Right renal pelvis (tissue), 4 donors: Measurements from ENCODE around the gene PPP3R1. TPM values are rescaled to one million over a fixed set of nuclear protein-coding genes. Genes with fewer than 3 reads are reported as not detected.

Experiments used
- DNase-seq, 4 donors: peaks; one replicate each; pipeline ENCODE4 v3.0.0-alpha.2; 2013; ENCODE audit warnings: low read depth in 4 of 4, low spot score in 3 of 4, missing footprints in 1 of 4
- polyA plus RNA-seq, 4 donors: library from polyadenylated mRNA; unstranded; fragments of 120-200 nt; gene quantifications; one replicate each; pipeline ENCODE4 v1.2.1, GENCODE V29; 2013; ENCODE audit not compliant: insufficient read length in 4 of 4

The PPP3R1 gene
- polyA plus RNA-seq, 4 donors, result 51.8 to 72.6 (median 65.8) TPM

DNA sequence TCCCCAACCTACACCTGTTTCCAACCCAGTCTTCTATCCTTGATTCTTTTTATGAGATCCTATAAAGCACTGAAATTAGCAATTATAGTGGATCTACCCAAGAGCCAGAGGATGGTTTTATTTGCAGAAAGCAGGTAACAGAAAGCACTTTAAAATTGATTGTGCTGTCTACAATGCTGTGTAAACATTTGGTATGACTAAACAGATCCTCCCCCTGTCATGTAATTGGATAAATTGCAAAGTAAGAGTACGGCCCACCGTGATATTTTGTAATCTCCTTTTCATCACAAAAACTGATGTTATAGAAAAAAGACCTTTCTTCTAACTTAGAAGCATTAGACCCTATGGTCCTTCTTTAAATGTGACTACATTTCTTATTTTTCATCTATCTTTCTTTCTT lies 11.3 kb upstream of the PPP3R1 start:
- no peak for DNase-seq

DNA sequence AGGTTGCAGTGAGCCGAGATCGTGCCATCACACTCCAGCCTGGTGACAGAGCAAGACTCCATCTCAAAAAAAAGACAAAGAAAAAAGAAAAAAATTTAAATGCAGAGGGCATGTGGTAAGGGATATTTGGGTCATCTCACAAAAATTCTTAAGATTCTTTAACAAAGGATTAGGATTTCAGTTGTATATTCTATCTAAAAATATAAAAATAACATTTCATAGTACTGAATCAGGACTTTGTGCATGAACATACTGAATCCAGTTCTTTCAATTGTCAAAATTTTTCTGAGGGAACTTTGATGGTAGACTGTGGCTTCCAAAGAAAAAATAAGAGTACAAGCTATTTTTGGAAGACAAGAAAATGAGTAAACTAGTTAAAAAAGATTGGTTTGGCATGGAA lies 6.5 kb upstream of the PPP3R1 start:
- no peak for DNase-seq

DNA sequence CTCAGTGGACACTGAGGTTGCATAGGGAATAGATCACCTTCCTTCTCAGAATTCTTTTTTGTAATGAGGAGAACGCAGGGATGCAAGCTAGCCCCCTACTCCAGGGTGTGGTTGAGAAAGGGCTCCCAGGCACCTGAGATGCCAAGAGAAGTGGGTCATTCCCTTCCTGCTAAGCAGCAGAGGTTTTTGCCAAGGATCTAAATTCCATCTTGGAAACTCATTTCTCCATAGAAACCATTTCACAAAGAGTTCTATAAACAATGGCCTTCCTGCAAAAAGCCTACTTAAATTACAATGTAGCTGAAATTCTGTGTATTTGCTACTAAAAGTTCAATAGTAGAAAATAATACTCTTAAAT lies 3.7 kb upstream of the PPP3R1 start:
- DNase-seq, result no peak

DNA sequence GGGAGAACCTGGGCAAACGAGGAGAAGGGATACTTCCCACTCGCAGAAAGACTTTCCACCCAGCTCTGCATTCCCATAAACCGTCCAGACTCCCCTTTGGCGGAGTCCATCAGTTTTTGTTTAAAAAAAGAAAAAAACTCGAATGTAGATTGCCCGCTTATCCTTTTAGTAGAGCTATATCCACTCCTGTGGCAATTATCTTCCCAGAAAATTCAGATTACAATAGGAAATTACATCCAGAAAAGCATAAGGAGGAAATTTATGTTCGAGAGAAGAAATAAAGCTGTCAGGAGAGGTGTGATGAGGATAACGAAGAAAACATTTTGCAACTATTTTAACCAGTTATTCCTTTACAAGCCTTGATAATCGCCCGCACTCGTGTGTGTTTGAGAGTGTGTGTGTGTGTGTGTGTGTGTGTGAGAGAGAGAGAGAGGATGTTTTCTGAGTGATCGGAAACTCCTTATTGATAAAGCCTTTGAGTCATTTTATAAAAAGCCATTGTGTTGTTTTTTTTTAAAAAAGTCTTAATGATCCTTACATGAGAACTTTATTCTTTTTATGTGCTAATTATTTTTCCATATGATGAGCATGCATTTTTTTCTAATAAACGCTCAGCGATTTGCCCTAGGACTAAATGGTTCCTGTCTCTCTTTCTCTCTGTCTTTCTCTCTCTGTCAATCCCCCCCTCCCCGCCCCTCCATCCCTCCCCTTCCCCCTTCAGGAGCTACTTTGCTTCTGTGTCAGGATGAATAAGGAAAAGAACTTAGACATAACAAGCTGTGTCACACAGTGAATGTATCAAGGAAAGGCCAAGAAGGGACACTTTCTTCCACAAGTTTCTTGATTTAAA lies 1.1 kb upstream of the PPP3R1 start:
- no peak for DNase-seq

DNA sequence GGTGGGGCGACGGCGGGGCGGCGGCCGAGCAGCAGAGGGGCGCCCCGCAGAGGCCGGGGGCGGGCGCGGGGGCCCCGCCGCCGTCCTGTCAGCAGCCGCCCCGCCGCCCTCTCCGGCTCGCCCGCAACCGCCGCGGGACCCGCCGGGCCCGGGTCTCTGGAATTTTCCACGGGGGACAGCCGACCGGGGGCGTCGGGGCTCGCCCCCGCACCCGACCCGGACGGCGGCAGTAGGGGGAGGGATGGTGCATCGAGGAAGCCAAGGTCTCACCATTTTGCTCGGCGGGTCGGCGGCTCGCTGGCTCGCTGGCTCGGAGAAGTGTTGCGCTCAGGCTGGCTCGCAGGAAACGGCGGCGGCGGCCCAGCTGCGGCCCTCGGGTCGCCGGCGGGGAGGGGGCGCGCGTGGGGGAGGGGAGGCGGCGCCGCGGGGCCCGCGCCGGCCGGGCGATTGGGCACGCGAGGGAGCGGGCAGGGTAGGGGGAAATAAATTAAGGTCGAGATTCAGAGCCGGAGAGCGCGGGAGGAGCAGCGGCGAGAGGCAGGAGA lies 405 bp downstream of the PPP3R1 start:
- peak in 1 of 4 donors; percentile 13 for DNase-seq

DNA sequence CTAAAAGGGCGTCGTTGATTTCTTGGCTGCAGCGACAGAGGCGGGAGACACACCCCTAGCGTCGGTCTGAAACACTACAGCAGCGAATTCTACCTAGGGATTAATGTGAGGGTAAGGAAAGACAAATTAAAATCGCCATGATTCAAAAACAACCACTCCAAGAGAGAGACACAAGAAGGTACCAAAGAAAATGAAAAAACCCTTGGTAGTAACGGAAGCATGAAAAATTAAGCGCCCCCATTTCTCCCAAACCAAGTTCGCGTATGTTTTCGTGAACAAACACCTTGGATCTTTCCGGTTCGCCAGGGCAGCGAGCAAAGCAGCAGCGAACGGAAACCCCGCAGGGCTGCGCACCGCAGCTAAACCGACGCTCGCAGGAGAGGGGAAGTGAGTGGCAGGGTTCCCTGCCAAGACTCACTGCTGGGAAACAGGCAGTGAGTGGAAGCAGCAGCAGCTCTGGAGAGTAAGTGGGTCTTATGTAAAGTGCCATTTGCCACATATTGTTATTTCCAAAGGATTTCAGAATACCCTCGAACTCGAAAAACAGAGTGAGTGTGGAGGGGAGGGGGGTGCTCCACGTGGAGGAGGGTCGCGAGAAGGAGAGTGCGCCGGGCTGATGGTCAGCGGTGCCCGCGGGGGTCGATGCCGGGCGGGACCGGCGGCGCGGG lies 1.0 kb downstream of the PPP3R1 start:
- DNase-seq, result peak; percentile 58 to 72 (median 66)

DNA sequence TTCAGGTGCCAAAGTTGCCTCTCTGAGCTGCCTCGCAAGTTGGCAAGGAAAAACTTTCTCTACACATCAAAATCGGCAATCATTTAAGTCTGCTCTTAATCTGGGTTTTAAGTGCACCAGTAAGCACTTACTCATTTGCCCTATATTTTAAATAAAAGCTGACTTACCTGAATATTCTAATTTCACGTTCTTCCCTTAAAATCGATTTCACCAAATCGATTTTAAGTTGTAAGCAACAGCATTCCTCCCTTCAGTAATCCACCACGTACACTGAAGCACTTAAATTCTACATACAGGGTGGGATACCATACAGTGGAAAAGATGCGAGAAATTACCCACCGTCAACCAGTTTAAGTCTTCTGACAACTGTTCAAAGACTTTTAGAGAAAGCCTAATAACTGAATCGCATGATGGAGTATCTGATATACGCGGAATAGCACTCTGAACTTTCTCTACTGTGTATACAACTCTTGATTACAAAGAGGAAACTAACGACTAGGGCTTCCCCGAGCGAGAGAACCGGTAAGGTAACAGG lies 1.6 kb downstream of the PPP3R1 start:
- no peak for DNase-seq

DNA sequence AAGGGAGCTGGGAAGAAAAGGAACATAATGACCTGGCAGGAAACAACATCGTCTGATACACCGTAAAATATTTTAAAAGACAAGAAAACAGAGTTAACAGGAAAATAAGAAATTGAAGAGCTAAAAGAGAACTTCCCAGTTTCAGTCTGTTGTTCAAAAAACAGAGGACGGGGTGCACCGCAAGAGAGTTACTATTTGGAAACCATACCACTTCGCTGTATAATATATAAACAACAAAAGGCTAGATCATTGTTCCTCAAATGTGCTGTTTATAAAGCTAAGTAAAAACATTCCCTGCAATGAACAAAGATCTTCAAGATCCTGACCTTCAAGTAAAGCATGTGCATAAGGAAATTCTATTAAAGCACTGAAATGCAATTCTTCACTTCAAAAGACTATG lies 2.1 kb downstream of the PPP3R1 start:
- DNase-seq, result no peak

DNA sequence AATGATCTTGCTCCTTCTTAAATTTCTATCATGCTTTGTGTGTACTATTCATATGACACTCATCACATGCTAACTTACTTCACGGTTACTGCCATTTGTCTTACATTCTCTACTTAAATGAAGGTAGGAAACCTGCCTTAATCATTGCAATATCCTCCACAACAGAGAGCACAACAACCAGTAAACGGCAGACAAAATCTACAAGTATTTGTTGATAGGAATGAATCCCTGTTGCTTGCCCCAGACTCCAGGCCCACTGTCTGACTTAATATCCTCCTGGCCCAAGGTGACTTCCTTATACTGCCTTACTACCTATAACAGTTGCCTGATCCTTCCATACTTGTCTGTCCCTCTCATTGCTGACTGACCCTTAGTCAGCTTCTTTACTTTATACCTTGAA lies 3.5 kb downstream of the PPP3R1 start:
- DNase-seq, result no peak

DNA sequence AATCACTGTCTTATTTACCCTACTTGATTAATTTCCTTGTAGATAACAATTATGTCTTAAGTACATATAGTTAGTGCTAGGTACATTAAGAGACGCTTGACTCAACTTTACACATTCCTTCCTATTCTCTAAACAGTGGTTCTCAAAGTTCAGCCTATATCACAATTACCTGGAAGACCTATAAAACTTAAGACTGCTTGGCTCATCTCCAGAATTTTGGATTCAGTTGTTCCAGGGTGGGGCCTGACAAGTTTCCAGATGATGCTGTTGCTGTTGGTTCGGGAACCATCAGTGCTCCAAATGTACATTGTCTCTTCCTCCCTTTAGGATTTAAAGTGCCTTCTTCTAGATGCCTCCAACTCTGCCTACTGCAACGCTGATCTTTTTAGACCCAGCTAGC lies 4.0 kb downstream of the PPP3R1 start:
- no peak for DNase-seq

DNA sequence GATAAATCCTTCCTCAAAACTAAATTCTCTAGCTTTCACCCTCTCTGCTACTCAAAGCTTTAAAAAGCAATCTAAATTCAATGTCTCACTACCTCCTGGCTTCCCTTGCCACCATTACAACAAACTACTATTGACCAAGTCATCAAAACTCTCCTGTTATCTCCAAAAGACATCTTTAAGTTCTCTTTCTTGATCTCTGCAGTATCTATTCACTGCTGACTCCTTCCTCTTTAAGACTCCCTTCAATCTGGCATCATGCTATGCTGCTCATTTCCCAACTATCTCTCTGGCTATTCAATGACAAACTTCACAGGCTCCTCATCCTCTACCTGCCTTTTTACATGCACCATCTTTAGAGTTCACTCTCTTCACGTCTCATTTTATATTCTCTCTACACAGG lies 5.9 kb downstream of the PPP3R1 start:
- DNase-seq, result no peak

DNA sequence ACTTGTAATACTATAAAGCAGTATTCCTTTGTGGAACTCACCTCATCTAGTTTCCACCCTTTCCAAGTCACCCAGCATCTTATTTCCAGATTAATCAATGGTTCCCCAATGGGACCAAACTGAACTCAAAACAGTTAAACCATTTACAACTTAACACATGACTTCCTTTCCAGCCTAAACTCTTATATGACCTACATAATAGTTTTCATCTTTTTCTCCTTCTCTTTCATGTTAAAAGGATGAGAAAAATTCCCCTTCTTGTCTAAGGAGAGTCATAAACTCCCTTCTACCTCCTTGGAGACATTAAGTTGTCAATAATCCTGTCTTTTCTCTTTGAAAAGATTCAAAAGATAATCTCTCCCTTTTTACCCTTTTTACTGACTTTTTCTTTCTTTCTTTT lies 6.7 kb downstream of the PPP3R1 start:
- DNase-seq, result no peak

DNA sequence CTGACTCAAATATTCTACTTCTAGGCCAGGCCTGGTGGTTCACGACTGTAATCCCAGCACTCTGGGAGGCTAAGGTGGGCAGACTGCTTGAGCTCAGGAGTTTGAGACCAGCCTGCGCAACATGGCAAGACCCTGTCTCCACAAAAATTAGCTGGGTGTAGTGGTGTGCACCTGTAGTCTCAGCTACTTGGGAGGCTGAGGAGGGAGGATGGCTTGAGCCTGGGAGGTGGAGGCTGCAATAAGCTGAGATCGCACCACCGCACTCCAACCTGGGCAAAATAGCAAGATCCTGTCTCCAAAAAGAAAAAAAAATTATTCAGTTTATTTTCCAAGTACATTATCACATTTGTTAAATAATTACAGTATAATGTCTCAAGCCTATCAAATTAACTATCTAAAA lies 7.3 kb downstream of the PPP3R1 start:
- no peak for DNase-seq

DNA sequence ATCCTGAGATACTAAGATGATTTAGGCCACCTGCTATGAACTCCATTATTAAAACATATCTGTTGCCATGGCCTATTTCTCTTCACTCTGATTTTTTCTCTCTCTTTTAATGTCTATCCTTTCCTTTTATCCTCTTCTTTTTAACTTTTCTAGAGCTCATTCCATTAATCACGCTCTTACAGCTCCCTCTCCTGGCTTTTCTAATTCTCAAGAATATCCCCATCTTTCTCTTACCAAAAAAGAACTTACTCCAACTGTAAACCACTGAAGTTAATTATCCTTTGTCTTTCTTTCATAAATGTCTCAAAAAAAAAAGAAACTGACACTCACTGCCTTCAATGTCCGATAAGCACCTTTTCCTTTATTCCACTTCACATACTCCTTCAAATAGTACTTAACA lies 7.9 kb downstream of the PPP3R1 start:
- no peak for DNase-seq

DNA sequence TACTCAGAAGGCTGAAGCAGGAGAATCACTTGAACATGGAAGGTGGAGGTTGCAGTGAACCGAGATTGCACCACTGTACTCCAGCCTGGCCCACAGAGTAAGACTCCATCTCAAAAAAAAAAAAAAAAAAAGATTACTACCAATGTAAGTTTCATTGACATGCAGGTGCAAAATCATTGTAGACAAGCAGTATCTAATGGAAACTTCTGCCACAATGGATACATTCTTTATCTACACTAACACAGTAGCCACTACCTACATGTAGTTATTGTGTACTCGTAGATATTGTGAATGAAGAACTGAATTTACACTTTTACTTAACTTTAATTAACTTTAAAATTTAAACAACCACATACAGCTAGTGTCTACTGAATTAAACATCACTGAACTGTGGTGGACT lies 10.6 kb downstream of the PPP3R1 start:
- no peak for DNase-seq

DNA sequence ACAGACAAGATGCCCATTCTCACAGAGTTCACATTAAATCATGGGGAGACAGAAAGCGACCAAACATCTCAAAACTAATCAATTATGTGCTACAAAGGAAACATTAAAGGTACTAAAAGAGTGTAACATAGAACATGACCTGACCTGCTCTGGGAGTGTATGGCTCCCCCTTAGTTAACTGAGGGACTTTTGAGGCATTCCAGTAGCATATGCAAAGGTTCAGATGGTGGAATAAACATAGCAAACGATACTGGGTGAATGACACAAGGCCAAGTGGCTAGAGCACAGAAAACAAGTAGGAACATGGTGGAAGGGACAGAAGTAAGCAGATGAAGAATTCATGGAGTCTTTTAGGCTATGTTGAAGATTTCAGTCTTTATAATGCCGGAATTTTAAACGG lies 11.9 kb downstream of the PPP3R1 start:
- no peak for DNase-seq

DNA sequence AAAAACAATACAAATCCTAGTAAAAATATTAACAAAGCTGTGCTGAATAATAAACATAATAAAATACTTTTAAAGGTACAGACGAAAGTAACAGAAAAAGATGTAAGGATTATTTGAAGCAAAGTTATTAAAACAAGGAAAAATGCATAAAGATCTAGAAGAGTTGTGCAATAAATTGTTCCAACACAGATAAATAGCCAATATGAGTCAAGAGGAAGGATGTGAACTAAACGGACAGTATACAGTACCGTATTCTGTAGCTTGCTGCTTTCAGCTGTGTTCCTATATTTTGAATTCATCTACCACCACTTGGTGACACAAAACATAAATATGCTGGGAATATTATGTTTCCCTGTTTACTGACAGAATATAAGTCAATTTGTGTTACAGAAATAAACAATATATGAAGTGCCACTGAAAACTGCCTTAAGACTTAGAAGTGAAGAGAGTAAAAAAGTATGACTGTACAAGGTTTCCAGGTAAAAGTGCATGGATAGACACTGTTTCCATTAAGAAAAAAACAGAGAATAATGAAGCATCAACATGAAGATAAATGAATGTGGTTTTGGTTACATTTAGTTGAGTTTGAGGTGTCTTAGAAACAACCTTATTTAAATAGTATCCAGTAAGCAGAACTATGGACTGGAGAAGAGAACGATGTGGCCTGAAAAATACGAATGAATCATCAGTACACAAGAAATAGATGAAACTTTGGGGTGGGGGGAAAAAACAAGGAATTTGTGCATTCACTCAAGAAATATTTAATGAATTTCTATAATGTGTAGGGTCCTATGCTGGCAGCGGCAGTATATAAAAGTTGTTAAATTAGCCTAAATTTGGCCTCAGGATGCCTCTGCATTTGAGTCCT lies 13.1 kb downstream of the PPP3R1 start:
- no peak for DNase-seq

DNA sequence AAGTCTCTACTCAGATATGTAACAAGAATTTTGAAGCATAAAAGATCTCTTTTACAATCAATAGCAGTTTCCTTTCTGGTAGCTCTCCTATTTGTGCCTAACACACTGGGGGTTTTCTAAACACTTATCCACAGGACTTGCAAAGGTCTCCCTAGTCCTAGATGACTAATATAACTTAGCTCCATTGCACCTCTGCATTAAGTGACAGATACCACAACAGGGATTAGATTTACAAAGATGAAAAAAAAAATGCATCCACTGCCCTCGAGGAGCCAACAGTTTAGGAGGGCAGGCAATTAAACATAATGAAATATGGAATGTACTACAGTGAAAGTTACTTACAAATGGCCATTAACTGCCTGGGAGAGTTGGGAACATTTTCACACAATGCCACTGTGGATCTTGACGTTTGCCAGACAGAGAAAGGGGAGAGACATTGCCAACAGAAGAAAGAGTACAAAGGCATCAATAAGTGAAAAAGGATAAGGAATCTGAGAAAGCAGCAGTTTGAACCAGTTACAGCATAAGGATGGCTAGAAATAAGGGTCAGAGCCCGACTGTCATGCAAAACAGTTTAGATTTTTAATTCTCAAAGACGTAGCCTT lies 14.3 kb downstream of the PPP3R1 start:
- no peak for DNase-seq

DNA sequence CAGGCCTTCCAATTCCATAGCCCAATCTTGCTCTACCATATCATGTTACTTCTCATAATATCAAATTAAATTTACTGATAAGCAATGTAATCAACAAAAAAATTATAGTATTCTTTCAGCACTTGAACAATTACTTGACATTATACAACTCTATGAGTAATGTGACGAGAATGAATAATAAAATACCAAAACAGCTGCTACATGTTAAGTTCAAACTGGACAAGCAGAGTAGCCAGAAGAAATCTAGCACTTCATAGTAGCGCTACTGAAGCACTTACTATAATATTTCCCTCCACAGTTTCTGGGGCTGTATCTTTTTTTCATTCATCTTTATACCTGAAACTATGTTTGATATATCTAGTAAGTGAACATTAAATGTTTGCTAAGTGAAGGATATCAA lies 14.9 kb downstream of the PPP3R1 start:
- no peak for DNase-seq

DNA sequence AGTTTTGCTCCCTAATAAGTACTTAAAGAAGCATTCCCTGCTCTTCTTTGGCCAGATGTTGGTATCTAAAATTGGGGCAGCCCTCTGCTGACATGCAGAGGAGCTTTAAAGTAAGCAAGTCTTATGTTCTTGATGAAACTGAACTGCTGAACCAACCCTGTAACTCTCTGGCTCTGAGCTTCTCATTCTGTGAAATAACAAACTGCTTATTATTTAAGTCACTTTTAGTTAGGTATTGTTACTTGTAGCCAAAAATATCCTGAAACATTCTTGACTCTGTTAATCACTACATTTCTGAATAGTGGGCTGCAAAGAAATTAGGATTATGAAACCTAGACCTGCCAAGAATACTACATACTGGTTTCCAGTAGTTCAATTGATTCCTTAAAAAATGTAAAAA lies 15.5 kb downstream of the PPP3R1 start:
- DNase-seq, result no peak
